ENCODE data around the gene HSPB2. TPM values are rescaled to one million over a fixed set of nuclear protein-coding genes. Genes with fewer than 3 reads are reported as not detected.

Gene HSPB2
- total and polyA plus RNA-seq, 2 of the 4 experiments (the other 2 are of a cell fraction): 0.18 to 0.55 TPM

DNA sequence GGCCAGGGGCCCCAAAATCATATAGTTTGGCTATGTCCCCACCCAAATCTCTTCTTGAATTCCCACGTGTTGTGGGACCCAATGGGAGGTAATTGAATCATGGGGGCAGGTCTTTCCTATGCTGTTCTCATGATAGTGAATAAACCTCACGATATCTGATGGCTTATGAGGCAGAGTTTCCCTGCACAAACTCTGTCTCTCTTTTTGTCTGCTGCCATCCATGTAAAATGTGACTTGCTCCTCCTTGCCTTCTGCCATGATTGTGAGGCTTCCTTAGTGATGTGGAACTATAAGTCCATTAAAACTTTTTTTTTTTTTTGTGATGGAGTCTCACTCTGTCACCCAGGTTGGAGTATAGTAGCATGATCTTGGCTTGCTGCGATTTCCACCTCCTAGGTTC, 39.0 kb downstream of the HSPB2 start:
- Histone ChIP-seq H3K4me2 (ENCODE audit: low read depth, low read length) (no peak overlapping the region), H3K4me1 (ENCODE audit: control insufficient read depth, insufficient read depth, low read length) (no peaks in the 10 kb centered on the region)

More for the DNA sequence above, 39.0 kb downstream of the HSPB2 start:
- Histone ChIP-seq H2BK5ac (ENCODE audit: low read depth, low read length, poor library complexity, severe bottlenecking) (no peak overlapping the region), H3K27me3 (ENCODE audit: control insufficient read depth, insufficient read depth, low read length) (no peaks in the 10 kb centered on the region), H2AK9ac (replicated peaks; ENCODE audit: low read depth, low read length, poor library complexity) (no peak overlapping the region), H2AK5ac (ENCODE audit: low read depth, low read length) (no peak overlapping the region), H2BK15ac (ENCODE audit: low read depth, low read length) (no peak overlapping the region), H3K56ac (ENCODE audit: extremely low read depth, insufficient read depth, low read length) (no peak overlapping the region), H3K23ac (ENCODE audit: low read depth, low read length) (no peak overlapping the region), H4K5ac (ENCODE audit: low read depth, low read length) (no peak overlapping the region), H3K18ac (ENCODE audit: low read depth, low read length) (no peak overlapping the region), H4K8ac (ENCODE audit: low read depth in 2 of 2, low read length in 2 of 2) (no peak overlapping the region), H4K91ac (ENCODE audit: insufficient read depth, low read depth, low read length) (no peak overlapping the region), H2BK120ac (ENCODE audit: low read depth, low read length) (no peak overlapping the region), H3K14ac (replicated peaks; ENCODE audit: low read depth, low read length) (no peak overlapping the region), H3K4ac (ENCODE audit: low read depth, low read length) (no peak overlapping the region), H3K36me3 (ENCODE audit: control insufficient read depth, insufficient read depth, low read length) (no peaks in the 10 kb centered on the region), H2BK20ac (ENCODE audit: low read depth, low read length) (no peak overlapping the region), H3K9me3 (ENCODE audit: control insufficient read depth, insufficient read depth, low read length) (no peaks in the 10 kb centered on the region), H4K20me1 (ENCODE audit: insufficient read depth, low read length) (no peaks in the 10 kb centered on the region), H3K79me1 (ENCODE audit: low read depth in 1 of 2, low read length in 2 of 2) (peaks cover 0 to 2% of the 10 kb centered on the region in 2 experiments; a peak in 2 of 4 replicates), H2AFZ (replicated peaks; ENCODE audit: low read length, poor library complexity) (no peak overlapping the region), H3K27ac (ENCODE audit: insufficient read depth, low read length) (no peak overlapping the region), H3K9me1 (ENCODE audit: insufficient read depth, low read length) (0 out of 2 replicates have a peak, but pooled peaks cover 2% of the 10 kb centered on the region), H3K9ac (ENCODE audit: low read depth, low read length) (no peak overlapping the region), H3K4me3 (ENCODE audit: insufficient read depth, low read depth, low read length) (no peak overlapping the region)
- POLR2A ChIA-PET (ENCODE audit: unreplicated experiment): no interaction called here
- intact Hi-C loops (cut with micrococcal nuclease) (no loop called here), dilution Hi-C loops (cut with HindIII; ENCODE audit: low sequenced_read_pairs, unreplicated experiment) (no loop called here), in situ Hi-C loops (cut with MboI; ENCODE audit: low sequenced_read_pairs) (no loop called here)
- TF ChIP-seq RFX5 (IDR thresholded peaks at IDR 0.05; ENCODE audit: low read depth, low read length) (no peak), MAFK (IDR thresholded peaks at IDR 0.05; ENCODE audit: low read depth, low read length) (no peak), RAD21 (IDR thresholded peaks at IDR 0.05; ENCODE audit: low read length) (no peak), BHLHE40 (IDR thresholded peaks at IDR 0.05; ENCODE audit: low read depth, low read length) (no peak), POLR2A (IDR thresholded peaks at IDR 0.05; ENCODE audit: low read depth, low read length) (no peak)
- TF ChIP-seq, protein P1, sequence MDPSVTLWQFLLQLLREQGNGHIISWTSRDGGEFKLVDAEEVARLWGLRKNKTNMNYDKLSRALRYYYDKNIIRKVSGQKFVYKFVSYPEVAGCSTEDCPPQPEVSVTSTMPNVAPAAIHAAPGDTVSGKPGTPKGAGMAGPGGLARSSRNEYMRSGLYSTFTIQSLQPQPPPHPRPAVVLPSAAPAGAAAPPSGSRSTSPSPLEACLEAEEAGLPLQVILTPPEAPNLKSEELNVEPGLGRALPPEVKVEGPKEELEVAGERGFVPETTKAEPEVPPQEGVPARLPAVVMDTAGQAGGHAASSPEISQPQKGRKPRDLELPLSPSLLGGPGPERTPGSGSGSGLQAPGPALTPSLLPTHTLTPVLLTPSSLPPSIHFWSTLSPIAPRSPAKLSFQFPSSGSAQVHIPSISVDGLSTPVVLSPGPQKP (IDR thresholded peaks at IDR 0.05; ENCODE audit: borderline replicate concordance, low read depth, low read length): no peak
- ATAC-seq (ENCODE audit: low read depth) (no peak), DNase-seq (no peak)
- WGBS, 2 experiments (ENCODE audit: extremely low coverage in 2 of 2, insufficient read length in 1 of 2): 100% methylated on average over 1 of the region's 3 CpGs; no CpG with 5 or more reads in 1 of the 2 experiments
- CTCF ChIA-PET: no interaction called here
- BruUV-seq (replicated peaks): no TSS peak

Data from IMR-90 (cell line).